ENCODE measurements around the gene ZNF653.
"Not testable (repeated sequence)": the region's sequence is repeated elsewhere in the genome, so short reads cannot be mapped to it uniquely, and the experiment has no call there.

ZNF653 gene

GRCh38 chr19:11456659-11457058, 49.0 kb downstream of the ZNF653 start:
- no peak for DNase-seq (ENCODE audit: low read depth, low spot score)

- DNase-seq (ENCODE audit: low read depth, low spot score), result not testable (repeated sequence)
Observed at GRCh38 chr19:11455233-11455554, 50.4 kb downstream of the ZNF653 start.

GRCh38 chr19:11453468-11454341, 51.9 kb downstream of the ZNF653 start:
- DNase-seq (ENCODE audit: low read depth, low spot score), result no peak

GRCh38 chr19:11452620-11453310, 52.9 kb downstream of the ZNF653 start:
- no peak for DNase-seq (ENCODE audit: low read depth, low spot score)

GRCh38 chr19:11451871-11452619, 53.6 kb downstream of the ZNF653 start:
- DNase-seq (ENCODE audit: low read depth, low spot score), result no peak

GRCh38 chr19:11451327-11451870, 54.2 kb downstream of the ZNF653 start:
- no peak for DNase-seq (ENCODE audit: low read depth, low spot score)

- DNase-seq (ENCODE audit: low read depth, low spot score), result no peak
Observed at GRCh38 chr19:11450570-11451326, 54.9 kb downstream of the ZNF653 start.

- DNase-seq (ENCODE audit: low read depth, low spot score), result no peak
Observed at GRCh38 chr19:11448923-11449554, 56.6 kb downstream of the ZNF653 start.

GRCh38 chr19:11448410-11448809, 57.2 kb downstream of the ZNF653 start:
- DNase-seq (ENCODE audit: low read depth, low spot score), result no peak

GRCh38 chr19:11447347-11448262, 58.0 kb downstream of the ZNF653 start:
- DNase-seq (ENCODE audit: low read depth, low spot score), result no peak

- DNase-seq (ENCODE audit: low read depth, low spot score), result no peak
Observed at GRCh38 chr19:11446652-11447301, 58.9 kb downstream of the ZNF653 start.

- DNase-seq (ENCODE audit: low read depth, low spot score), result no peak
Observed at GRCh38 chr19:11446271-11446651, 59.4 kb downstream of the ZNF653 start.

GRCh38 chr19:11445141-11445540, 60.5 kb downstream of the ZNF653 start:
- DNase-seq (ENCODE audit: low read depth, low spot score), result no peak

- DNase-seq (ENCODE audit: low read depth, low spot score), result no peak
Observed at GRCh38 chr19:11444059-11444458, 61.6 kb downstream of the ZNF653 start.

GRCh38 chr19:11437955-11438354, 67.7 kb downstream of the ZNF653 start:
- DNase-seq (ENCODE audit: low read depth, low spot score), result no peak

- no peak for DNase-seq (ENCODE audit: low read depth, low spot score)
Observed at GRCh38 chr19:11435833-11436313, 69.8 kb downstream of the ZNF653 start.

- peak; percentile 99 for DNase-seq (ENCODE audit: low read depth, low spot score)
Observed at GRCh38 chr19:11435057-11435832, 70.4 kb downstream of the ZNF653 start, which contains the start of the genes ODAD3 and PRKCSH. Gene ODAD3, minus strand, starts transcription at chr19:11435121. Its CDS starts 105 bp downstream, at chr19:11435016. Gene PRKCSH, plus strand, starts transcription at chr19:11435635. Its CDS starts 483 bp downstream, at chr19:11436118.

GRCh38 chr19:11434703-11435056, 71.0 kb downstream of the ZNF653 start:
- no peak for DNase-seq (ENCODE audit: low read depth, low spot score)
